Aorta (tissue), 5 donors: ENCODE data around the gene RPTOR. TPM values are rescaled to one million over a fixed set of nuclear protein-coding genes. Genes with fewer than 3 reads are reported as not detected.

Source experiments
- ATAC-seq: fragments of 200-7000 bp; cut with Tn5 transposase; one replicate; pipeline ENCODE4 v1.9.1; 2022; ENCODE audit warnings: moderate library complexity; ENCODE audit not compliant: low FRiP score
- DNase-seq, 2 donors: peaks; one replicate each; pipeline ENCODE4 v3.0.0-alpha.2; 2020
- H3K27ac ChIP-seq, 2 donors: one replicate each; pipeline ENCODE4 v1.5.1; 2013; ENCODE audit warnings: low read length in 2 of 2, mild to moderate bottlenecking in 2 of 2, moderate library complexity in 2 of 2, control low read depth in 1 of 2, inconsistent platforms in 1 of 2, low read depth in 1 of 2
- H3K27me3 ChIP-seq, 2 donors: one replicate each; pipeline ENCODE4 v1.6.1; 2013; ENCODE audit warnings: control low read depth in 1 of 2, low read length in 1 of 2, mild to moderate bottlenecking in 1 of 2, moderate library complexity in 1 of 2; ENCODE audit not compliant: insufficient read depth in 2 of 2, control insufficient read depth in 1 of 2
- H3K36me3 ChIP-seq, 2 donors: one replicate each; pipeline ENCODE4 v1.6.1; 2013; ENCODE audit warnings: control low read depth in 1 of 2, low read length in 1 of 2, mild to moderate bottlenecking in 1 of 2; ENCODE audit not compliant: insufficient read depth in 2 of 2, control insufficient read depth in 1 of 2
- H3K4me1 ChIP-seq, 2 donors: one replicate each; pipeline ENCODE4 v1.6.1; 2013; ENCODE audit warnings: low read length in 2 of 2, control low read depth in 1 of 2, mild to moderate bottlenecking in 1 of 2, moderate library complexity in 1 of 2; ENCODE audit not compliant: insufficient read depth in 2 of 2, control insufficient read depth in 1 of 2
- H3K4me3 ChIP-seq, 2 donors: one replicate each; pipeline ENCODE4 v1.5.1; 2013; ENCODE audit warnings: low read length in 2 of 2, control low read depth in 1 of 2, mild to moderate bottlenecking in 1 of 2
- H3K9me3 ChIP-seq: one replicate; pipeline ENCODE4 v1.6.1; 2013; ENCODE audit warnings: mild to moderate bottlenecking, low read length; ENCODE audit not compliant: control insufficient read depth
- WGBS, 2 donors: extraction: QIAGEN DNeasy Blood & Tissue Kit; methylation state at CpG; one replicate each; pipeline ENCODE4 v1.1.7; 2013; 5-methylcytosine and 5-hydroxymethylcytosine counted together
- intact Hi-C, 2 donors: fragments of 100-400 bp; cut with DNase I; formaldehyde crosslinking; loops; one replicate each; pipeline versions ENCODE4 v1.14.2 to v1.15.0; 2022
- polyA plus RNA-seq, 2 donors: library from polyadenylated mRNA; stranded (reverse); fragments of 200-250 nt; gene quantifications; one replicate each; pipeline ENCODE4 v1.2.3, GENCODE V29; 2013
- total RNA-seq, 2 donors: library from RNA; stranded (reverse); fragmentation: NEBNext Ultra II Directional; extraction: Animal tissue kit (Norgen Biotek cat#: 25700); gene quantifications; one replicate each; pipeline ENCODE4 v1.2.1, GENCODE V29; 2021
- donor health status: healthy with polysubstance abuse.
- donor health status: Bipolar disorder and iron deficiency.
- donor health status: DM: no; HTN: no; CAD: no.
- donor health status: DM: no; HTN: no; CAD: no.
- donor health status: DM: yes; HTN: yes; CAD: no.

RPTOR gene
- total and polyA plus RNA-seq, 4 donors = 2.1 to 31.4 (median 18.6) TPM

- Histone ChIP-seq H3K27me3 (no peaks in the 10 kb centered on the region), H3K36me3 (no peaks in the 10 kb centered on the region), H3K9me3 (no peaks in the 10 kb centered on the region), H3K4me1 (no peaks in the 10 kb centered on the region), H3K27ac (no peak overlapping the region), H3K4me3 (no peak overlapping the region)
- intact Hi-C loops = no loop called here
- WGBS, 2 donors = 95% methylated on average over 37 of the region's 37 CpGs
- DNase-seq = peak; percentile 12 to 61
- ATAC-seq = no peak
Observed at GRCh38 chr17:80802626-80803450, 258.2 kb downstream of the RPTOR start.

DNA sequence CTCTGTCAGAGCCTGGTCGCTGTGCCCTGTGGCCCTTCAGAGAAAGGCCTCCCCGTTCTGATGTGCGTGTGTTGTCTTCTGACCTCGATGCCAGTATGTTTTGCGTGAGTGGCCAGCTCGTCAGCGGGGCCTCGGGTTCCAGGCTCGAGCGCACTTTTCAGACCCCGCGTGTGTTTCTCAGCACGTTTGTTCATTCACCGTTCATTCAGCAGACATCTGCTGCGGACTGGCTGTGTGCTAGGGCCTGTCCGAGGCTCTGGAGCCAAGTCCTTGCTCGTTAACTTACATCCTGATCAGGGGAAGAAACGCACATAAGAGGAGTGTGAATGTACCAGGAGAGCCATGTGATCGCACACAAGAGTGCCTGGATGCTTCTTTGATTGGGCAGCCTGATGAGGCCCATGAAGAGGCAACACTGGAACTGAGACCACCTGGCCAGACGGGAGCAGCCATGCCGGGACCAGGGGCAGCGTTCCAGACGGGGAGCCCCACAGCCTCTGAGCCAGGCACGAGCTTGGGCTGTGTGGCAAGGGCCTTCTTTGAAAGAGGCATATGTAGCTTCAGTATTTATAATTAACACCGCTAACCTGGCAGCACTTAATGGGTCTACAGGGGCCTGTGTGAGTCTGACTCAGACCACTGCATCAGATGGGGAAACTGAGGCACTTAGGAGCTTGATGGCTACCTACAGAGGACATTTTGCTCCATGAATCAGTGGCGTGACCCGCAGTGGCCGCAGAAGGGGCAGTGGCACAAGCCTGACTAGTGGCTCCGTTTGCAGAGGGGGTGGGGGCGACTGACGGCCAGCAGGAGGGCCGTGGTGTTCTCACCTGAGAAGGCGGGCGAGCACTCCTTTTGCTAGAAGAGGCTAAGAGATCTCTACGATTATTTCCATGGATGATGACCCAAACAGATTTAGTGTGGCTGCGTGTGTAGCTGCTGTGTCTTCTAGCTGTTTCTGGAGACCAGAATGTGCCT is 259.1 kb downstream of the RPTOR start:
- Histone ChIP-seq H3K27me3 (no peaks in the 10 kb centered on the region), H3K4me3 (no peak overlapping the region), H3K27ac (no peak overlapping the region), H3K9me3 (no peaks in the 10 kb centered on the region), H3K36me3 (no peaks in the 10 kb centered on the region), H3K4me1 (no peaks in the 10 kb centered on the region)
- DNase-seq (peak; percentile 20 to 67), ATAC-seq (no peak)
- intact Hi-C loops = no loop called here
- WGBS, 2 donors = 92 to 94% methylated on average over 36 of the region's 36 CpGs

DNA sequence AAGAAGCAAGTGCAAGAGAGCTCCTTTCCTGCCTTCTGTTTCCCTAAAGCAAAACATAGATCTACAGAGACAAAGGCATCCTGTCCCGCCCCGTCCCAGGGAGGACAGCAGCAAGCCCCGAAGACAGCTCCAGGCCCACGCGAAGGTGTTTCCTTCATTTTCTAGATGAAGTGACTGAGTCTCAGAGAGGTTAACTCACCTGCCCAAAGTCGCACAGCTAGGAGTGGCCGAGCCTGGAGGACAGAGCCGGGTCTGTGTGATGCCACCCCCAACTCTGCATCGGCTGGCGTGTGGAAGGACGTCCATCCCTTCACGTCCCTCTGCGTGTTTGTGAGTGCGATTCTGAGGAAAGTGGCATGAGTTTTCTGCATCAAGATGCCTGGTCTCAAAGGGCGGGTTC is 259.8 kb downstream of the RPTOR start:
- ATAC-seq (no peak), DNase-seq (peak; percentile 24 to 46)
- Histone ChIP-seq H3K36me3 (no peaks in the 10 kb centered on the region), H3K4me3 (no peak overlapping the region), H3K4me1 (no peaks in the 10 kb centered on the region), H3K27me3 (no peaks in the 10 kb centered on the region), H3K27ac (no peak overlapping the region), H3K9me3 (no peaks in the 10 kb centered on the region)
- intact Hi-C loops = no loop called here
- 93 to 95% methylated on average over 15 of the region's 15 CpGs for WGBS, 2 donors

DNA sequence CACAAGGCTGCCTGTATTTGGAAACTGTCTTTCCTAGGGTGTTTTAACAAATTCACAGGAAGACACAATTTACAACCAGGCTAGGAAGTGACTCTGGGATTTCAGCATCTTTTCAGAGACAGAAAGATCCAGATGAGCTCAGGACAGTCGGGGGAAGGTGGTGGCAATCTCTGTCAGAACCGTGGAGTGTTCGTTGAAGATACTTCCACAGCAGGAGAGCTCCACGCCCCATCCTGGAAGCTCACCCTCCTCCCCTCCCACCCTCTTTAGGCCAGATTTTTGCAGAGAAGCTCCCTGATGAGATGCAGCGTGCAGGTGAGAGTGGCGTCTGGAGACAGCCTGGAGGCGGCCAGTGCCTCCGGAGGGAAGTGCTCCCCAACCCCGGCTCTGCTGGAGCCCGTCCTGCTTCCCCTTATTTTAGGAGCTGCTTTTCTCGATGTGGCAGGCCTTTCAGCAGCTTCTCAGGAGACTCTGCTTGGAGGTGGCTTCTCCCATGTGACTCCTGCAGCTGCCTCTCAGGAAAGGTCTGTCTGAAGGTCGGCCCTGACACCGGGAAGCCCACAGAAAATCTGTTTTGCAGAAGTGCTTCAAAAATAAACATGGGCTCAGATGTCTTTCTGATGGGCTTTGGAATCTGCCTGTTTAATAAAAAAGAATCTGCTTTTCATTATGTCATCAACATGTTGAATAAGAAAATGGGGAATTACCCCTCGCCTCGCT is 260.6 kb downstream of the RPTOR start:
- WGBS, 2 donors = 74 to 80% methylated on average over 15 of the region's 15 CpGs
- H3K27me3 ChIP-seq = no peaks in the 10 kb centered on the region
- no peaks in the 10 kb centered on the region for H3K4me1 ChIP-seq
- ATAC-seq = no peak
- H3K36me3 ChIP-seq = no peaks in the 10 kb centered on the region
- H3K27ac ChIP-seq = no peak overlapping the region
- peak; percentile 5 to 62 for DNase-seq
- no peaks in the 10 kb centered on the region for H3K9me3 ChIP-seq
- intact Hi-C loops = no loop called here
- no peak overlapping the region for H3K4me3 ChIP-seq

- Histone ChIP-seq H3K27ac (no peak overlapping the region), H3K4me3 (no peak overlapping the region), H3K36me3 (no peaks in the 10 kb centered on the region), H3K4me1 (no peaks in the 10 kb centered on the region), H3K27me3 (no peaks in the 10 kb centered on the region), H3K9me3 (no peaks in the 10 kb centered on the region)
- no peak for ATAC-seq
- no peak for DNase-seq
- intact Hi-C loops = no loop called here
- WGBS, 2 donors = 98 to 99% methylated on average over 4 of the region's 4 CpGs
Observed at GRCh38 chr17:80807014-80807413, 262.4 kb downstream of the RPTOR start.

GRCh38 chr17:80807882-80808281 is 263.2 kb downstream of the RPTOR start:
- H3K27me3 ChIP-seq = no peaks in the 10 kb centered on the region
- DNase-seq = no peak
- no peak for ATAC-seq
- WGBS, 2 donors = 59 to 72% methylated on average over 1 of the region's 1 CpG
- H3K36me3 ChIP-seq = no peaks in the 10 kb centered on the region
- no peaks in the 10 kb centered on the region for H3K9me3 ChIP-seq
- intact Hi-C loops = no loop called here
- H3K27ac ChIP-seq = no peak overlapping the region
- H3K4me1 ChIP-seq = no peaks in the 10 kb centered on the region
- no peak overlapping the region for H3K4me3 ChIP-seq

DNA sequence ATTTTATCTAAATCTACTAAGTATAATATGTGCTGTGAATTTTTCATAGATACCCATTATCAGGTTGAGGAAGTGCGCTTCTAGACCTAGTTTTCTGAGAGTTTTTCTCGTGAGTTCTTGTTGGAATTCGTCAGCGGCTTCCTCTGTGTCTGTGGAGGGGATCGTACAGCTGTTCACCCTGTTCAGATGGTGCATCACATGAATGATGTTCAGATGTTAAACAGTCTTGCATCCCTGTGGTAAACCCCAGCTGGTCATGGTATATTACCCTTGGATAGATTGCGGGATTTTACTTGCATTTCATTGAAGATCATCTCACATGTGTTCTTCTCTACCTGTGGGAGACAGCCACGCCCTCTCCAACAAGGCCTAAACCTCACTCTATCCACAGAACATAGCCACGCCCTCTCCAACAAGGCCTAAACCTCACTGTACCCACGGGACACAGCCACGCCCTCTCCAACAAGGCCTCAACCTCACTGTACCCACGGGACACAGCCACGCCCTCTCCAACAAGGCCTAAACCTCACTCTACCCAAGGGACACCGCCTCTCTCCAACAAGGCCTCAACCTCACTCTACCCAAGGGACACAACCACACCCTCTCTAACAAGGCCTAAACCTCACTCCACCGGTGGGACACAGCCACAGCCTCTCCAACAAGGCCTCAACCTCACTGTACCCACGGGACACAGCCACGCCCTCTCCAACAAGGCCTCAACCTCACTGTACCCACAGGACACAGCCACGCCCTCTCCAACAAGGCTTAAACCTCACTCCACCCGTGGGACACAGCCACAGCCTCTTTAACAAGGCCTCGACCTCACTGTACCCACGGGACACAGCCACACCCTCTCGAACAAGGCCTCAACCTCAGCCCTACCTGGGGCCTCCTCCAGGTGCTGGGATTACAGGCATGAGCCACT is 266.8 kb downstream of the RPTOR start:
- 91 to 95% methylated on average over 21 of the region's 21 CpGs for WGBS, 2 donors
- intact Hi-C loops = no loop called here
- H3K36me3 ChIP-seq = no peaks in the 10 kb centered on the region
- DNase-seq = peak in 1 of 2 donors; percentile 25
- no peaks in the 10 kb centered on the region for H3K4me1 ChIP-seq
- no peak for ATAC-seq
- no peaks in the 10 kb centered on the region for H3K9me3 ChIP-seq
- H3K4me3 ChIP-seq = no peak overlapping the region
- H3K27me3 ChIP-seq = no peaks in the 10 kb centered on the region
- no peak overlapping the region for H3K27ac ChIP-seq
